M059J (cell line): ENCODE results near the gene CCDC88A. TPM values are rescaled to one million over a fixed set of nuclear protein-coding genes. Genes with fewer than 3 reads are reported as not detected.

Experiments
- total RNA-seq: library from RNA; depleted of rRNA; stranded (reverse); fragments of >200 nt; shearing (Covaris generic); gene quantifications from 2 replicates; pipeline ENCODE4 v1.2.3, GENCODE V29; 2014; rRNA removed

The CCDC88A gene
- total RNA-seq, 1 experiment from 2014 or later, result 31.0 TPM

Other genes with a start within 250 kb of the CCDC88A start
- gene CLHC1, start 187.6 kb downstream of the CCDC88A start, total RNA-seq, result 1.2 and 3.9 TPM in 2 replicates
- 1,237 and 1,604 TPM in 2 replicates for gene RPS27A, start 187.2 kb downstream of the CCDC88A start, total RNA-seq
- gene MTIF2, start 150.6 kb downstream of the CCDC88A start, total RNA-seq, result 18.4 and 24.7 TPM in 2 replicates
- gene CFAP36, start 99.9 kb upstream of the CCDC88A start, total RNA-seq, result 20.5 and 25.3 TPM in 2 replicates
- gene PPP4R3B, start 197.8 kb upstream of the CCDC88A start, total RNA-seq, result 21.2 and 34.0 TPM in 2 replicates